ENCODE measurements around the gene CACFD1. TPM values are rescaled to one million over a fixed set of nuclear protein-coding genes. Genes with fewer than 3 reads are reported as not detected.

CACFD1 gene
- total and polyA plus RNA-seq, 7 donors, result 6.7 to 44.6 (median 13.4) TPM

GRCh38 chr9:133499132-133499891, 39.5 kb downstream of the CACFD1 start:
- Histone ChIP-seq H3K27ac (no peak overlapping the region), H3K27me3 (peaks cover 0 to 24% (median 4%) of the 10 kb centered on the region in 3 donors), H3K4me3 (no peak overlapping the region), H3K36me3 (no peaks in the 10 kb centered on the region), H3K9me3 (peaks cover 0 to 12% (median 4%) of the 10 kb centered on the region in 4 donors), H3K4me1 (peaks cover 0 to 7% (median 0%) of the 10 kb centered on the region in 4 donors)
- intact Hi-C loops (cut with DNase I), result no loop called here
- no peak for DNase-seq
- WGBS, 2 donors, result 55 to 68% methylated on average over 19 of the region's 19 CpGs
- TF ChIP-seq, protein P1, sequence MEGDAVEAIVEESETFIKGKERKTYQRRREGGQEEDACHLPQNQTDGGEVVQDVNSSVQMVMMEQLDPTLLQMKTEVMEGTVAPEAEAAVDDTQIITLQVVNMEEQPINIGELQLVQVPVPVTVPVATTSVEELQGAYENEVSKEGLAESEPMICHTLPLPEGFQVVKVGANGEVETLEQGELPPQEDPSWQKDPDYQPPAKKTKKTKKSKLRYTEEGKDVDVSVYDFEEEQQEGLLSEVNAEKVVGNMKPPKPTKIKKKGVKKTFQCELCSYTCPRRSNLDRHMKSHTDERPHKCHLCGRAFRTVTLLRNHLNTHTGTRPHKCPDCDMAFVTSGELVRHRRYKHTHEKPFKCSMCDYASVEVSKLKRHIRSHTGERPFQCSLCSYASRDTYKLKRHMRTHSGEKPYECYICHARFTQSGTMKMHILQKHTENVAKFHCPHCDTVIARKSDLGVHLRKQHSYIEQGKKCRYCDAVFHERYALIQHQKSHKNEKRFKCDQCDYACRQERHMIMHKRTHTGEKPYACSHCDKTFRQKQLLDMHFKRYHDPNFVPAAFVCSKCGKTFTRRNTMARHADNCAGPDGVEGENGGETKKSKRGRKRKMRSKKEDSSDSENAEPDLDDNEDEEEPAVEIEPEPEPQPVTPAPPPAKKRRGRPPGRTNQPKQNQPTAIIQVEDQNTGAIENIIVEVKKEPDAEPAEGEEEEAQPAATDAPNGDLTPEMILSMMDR (IDR thresholded peaks at IDR 0.05), result no peak
- peak in 1 of 4 donors; percentile 17 for TF ChIP-seq EP300 (IDR thresholded peaks at IDR 0.05)
- TF ChIP-seq POLR2AphosphoS5 (IDR thresholded peaks at IDR 0.05), result peak in 2 of 4 donors; percentile 23 to 53

DNA sequence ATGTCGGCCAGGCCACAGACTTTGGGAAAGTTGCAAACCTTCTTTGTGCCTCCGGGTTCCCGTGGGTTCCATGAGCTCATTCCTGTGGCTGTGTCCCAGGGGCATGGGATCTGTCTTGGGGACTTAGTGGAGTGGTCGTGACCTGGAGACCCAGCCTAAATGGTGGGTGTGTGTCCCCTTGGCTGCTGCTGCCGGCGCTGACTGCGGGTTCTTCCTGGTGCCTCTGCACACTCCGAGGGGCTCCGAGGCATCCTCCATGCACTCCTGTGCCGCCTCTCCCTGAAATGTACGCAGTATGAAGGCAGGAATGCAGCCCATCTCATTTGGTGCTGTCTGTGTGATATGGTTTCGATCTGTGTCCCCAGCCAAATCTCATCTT, 40.1 kb downstream of the CACFD1 start:
- no peak overlapping the region for H3K4me3 ChIP-seq
- H3K9me3 ChIP-seq, result peaks cover 0 to 12% (median 4%) of the 10 kb centered on the region in 4 donors
- no peak overlapping the region for H3K27ac ChIP-seq
- no peaks in the 10 kb centered on the region for H3K36me3 ChIP-seq
- TF ChIP-seq POLR2AphosphoS5 (IDR thresholded peaks at IDR 0.05) (no peak), EP300 (IDR thresholded peaks at IDR 0.05) (no peak), POLR2A (IDR thresholded peaks at IDR 0.05) (no peak)
- TF ChIP-seq, protein P1 (IDR thresholded peaks at IDR 0.05), result no peak
- no peak for DNase-seq
- peaks cover 0 to 24% (median 4%) of the 10 kb centered on the region in 3 donors for H3K27me3 ChIP-seq
- WGBS, 2 donors, result 80 to 83% methylated on average over 12 of the region's 12 CpGs
- peaks cover 0 to 7% (median 0%) of the 10 kb centered on the region in 4 donors for H3K4me1 ChIP-seq
- intact Hi-C loops (cut with DNase I), result no loop called here

- WGBS, 2 donors, result 96 to 98% methylated on average over 1 of the region's 1 CpG
- no peak for TF ChIP-seq POLR2AphosphoS5 (IDR thresholded peaks at IDR 0.05)
- TF ChIP-seq, protein P1 (IDR thresholded peaks at IDR 0.05), result no peak
- TF ChIP-seq POLR2A (IDR thresholded peaks at IDR 0.05), result no peak
- TF ChIP-seq EP300 (IDR thresholded peaks at IDR 0.05), result no peak
- H3K9me3 ChIP-seq, result peaks cover 0 to 12% (median 4%) of the 10 kb centered on the region in 4 donors
- peaks cover 0 to 12% (median 0%) of the 10 kb centered on the region in 3 donors for H3K27me3 ChIP-seq
- intact Hi-C loops (cut with DNase I), result no loop called here
- no peak overlapping the region for H3K4me3 ChIP-seq
- peaks cover 0 to 7% (median 0%) of the 10 kb centered on the region in 4 donors for H3K4me1 ChIP-seq
- no peak overlapping the region for H3K27ac ChIP-seq
- H3K36me3 ChIP-seq, result no peaks in the 10 kb centered on the region
- no peak for DNase-seq
Observed at GRCh38 chr9:133502112-133502511, 42.3 kb downstream of the CACFD1 start.

DNA sequence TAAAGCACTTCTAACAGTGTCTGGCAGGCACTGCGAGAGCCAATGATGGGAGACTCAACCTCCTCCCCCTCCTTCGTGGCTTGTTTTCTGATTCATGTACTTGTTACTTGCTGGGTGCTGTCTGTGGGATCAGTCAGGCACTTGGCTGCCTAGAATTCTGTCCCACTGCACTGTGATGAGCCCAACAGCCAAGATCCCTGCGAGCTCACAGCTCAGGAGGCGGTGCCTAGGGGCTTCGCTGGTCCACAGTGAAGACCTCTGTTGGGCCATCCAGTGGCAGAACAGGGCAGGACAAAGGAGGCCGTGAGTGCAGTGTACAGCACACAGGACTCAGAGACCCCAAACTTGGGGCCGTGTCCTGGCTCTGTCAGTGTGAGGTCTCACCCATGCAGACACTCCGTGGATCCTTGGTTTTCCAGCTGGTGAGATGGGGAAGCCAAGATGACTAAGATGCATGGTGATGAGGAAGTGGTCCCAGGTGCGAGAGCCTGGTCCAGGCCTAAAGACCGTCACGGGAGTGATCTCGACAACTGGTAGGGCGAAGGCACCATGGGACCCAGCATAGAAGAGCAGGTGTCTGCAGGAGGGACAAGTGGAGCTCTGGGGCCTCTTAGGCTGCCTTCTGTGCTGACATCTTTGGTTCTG, 45.5 kb downstream of the CACFD1 start:
- no peak for TF ChIP-seq POLR2A (IDR thresholded peaks at IDR 0.05)
- TF ChIP-seq POLR2AphosphoS5 (IDR thresholded peaks at IDR 0.05), result no peak
- TF ChIP-seq EP300 (IDR thresholded peaks at IDR 0.05), result no peak
- TF ChIP-seq, protein P1 (IDR thresholded peaks at IDR 0.05), result no peak
- peaks cover 0 to 13% (median 10%) of the 10 kb centered on the region in 4 donors for H3K4me1 ChIP-seq
- no peaks in the 10 kb centered on the region for H3K27me3 ChIP-seq
- DNase-seq, result no peak
- no peaks in the 10 kb centered on the region for H3K36me3 ChIP-seq
- no peak overlapping the region for H3K4me3 ChIP-seq
- WGBS, 2 donors, result 88 to 89% methylated on average over 13 of the region's 13 CpGs
- intact Hi-C loops (cut with DNase I), result no loop called here
- H3K27ac ChIP-seq, result peak overlapping the region in 1 of 4 donors; percentile 42
- H3K9me3 ChIP-seq, result peaks cover 0 to 12% (median 4%) of the 10 kb centered on the region in 4 donors

Data from sigmoid colon (tissue), 7 donors.